GM23338 (cell line): ENCODE data around the gene SLC25A26.

Source experiments
- CTCF ChIP-seq, 2 experiments: fragments of 200-600 bp in 1 of 2; sonication (generic) in 1 of 2; conservative IDR thresholded peaks; 2 replicates each; pipeline versions ENCODE4 v1.5.1 to v1.6.1; 2016 to 2017; ENCODE audit warnings: antibody characterized with exemption in 2 of 2, low read depth in 2 of 2, mild to moderate bottlenecking in 2 of 2, moderate library complexity in 1 of 2
- EZH2 ChIP-seq: fragments of 200-600 bp; sonication (generic); IDR thresholded peaks from one replicate; pipeline ENCODE4 v1.8.0; 2017; ENCODE audit warnings: antibody characterized with exemption, mild to moderate bottlenecking, low read depth; ENCODE audit not compliant: unreplicated experiment
- REST ChIP-seq: IDR thresholded peaks from one replicate; pipeline ENCODE4 v1.6.1; 2018; ENCODE audit warnings: antibody characterized with exemption; ENCODE audit not compliant: unreplicated experiment

GRCh38 chr3:66395635-66396034 lies 174.8 kb downstream of the SLC25A26 start:
- TF ChIP-seq CTCF (conservative IDR thresholded peaks at IDR 0.05; ENCODE audit: low read depth in 2 of 2): no peak
- TF ChIP-seq EZH2: no peak
- TF ChIP-seq REST: no peak
